Muscle layer of colon (tissue), 2 donors: ENCODE measurements around the gene NFYB.
"Not testable (repeated sequence)": the region's sequence is repeated elsewhere in the genome, so short reads cannot be mapped to it uniquely, and the experiment has no call there.

Experiments
- H3K27ac ChIP-seq: one replicate; pipeline ENCODE4 v1.7.0; 2013; ENCODE audit warnings: low read depth, mild to moderate bottlenecking, low read length, moderate library complexity
- H3K27me3 ChIP-seq, 2 donors: one replicate each; pipeline ENCODE4 v1.7.0; 2013; ENCODE audit warnings: low read length in 2 of 2, mild to moderate bottlenecking in 2 of 2; ENCODE audit not compliant: insufficient read depth in 2 of 2, control insufficient read depth in 1 of 2
- H3K36me3 ChIP-seq: one replicate; pipeline ENCODE4 v1.7.0; 2013; ENCODE audit warnings: mild to moderate bottlenecking, low read length; ENCODE audit not compliant: insufficient read depth
- H3K4me1 ChIP-seq: one replicate; pipeline ENCODE4 v1.7.0; 2013; ENCODE audit warnings: mild to moderate bottlenecking, low read length; ENCODE audit not compliant: insufficient read depth
- H3K4me3 ChIP-seq, 2 donors: one replicate each; pipeline ENCODE4 v1.7.0; 2013; ENCODE audit warnings: low read length in 2 of 2, low read depth in 1 of 2, mild to moderate bottlenecking in 1 of 2, moderate library complexity in 1 of 2
- H3K9ac ChIP-seq: one replicate; pipeline ENCODE4 v1.7.0; 2013; ENCODE audit warnings: low read length
- H3K9me3 ChIP-seq: one replicate; pipeline ENCODE4 v1.7.0; 2013; ENCODE audit warnings: mild to moderate bottlenecking, low read length
- donor health status: abdominal sarcoma.
- donor health status: Adenocarcinoma of cecum.

Gene NFYB

GRCh38 chr12:104133866-104134265, 4.1 kb downstream of the NFYB start:
- Histone ChIP-seq H3K9me3 (no peaks in the 10 kb centered on the region), H3K27ac (no peak overlapping the region), H3K27me3 (no peaks in the 10 kb centered on the region), H3K36me3 (peaks cover 20% of the 10 kb centered on the region), H3K9ac (peak overlapping the region; percentile 11), H3K4me3 (no peak overlapping the region), H3K4me1 (peaks cover 54% of the 10 kb centered on the region)

GRCh38 chr12:104133321-104133720, 4.7 kb downstream of the NFYB start:
- Histone ChIP-seq H3K27ac (no peak overlapping the region), H3K27me3 (no peaks in the 10 kb centered on the region), H3K4me1 (peaks cover 49% of the 10 kb centered on the region), H3K4me3 (no peak overlapping the region), H3K36me3 (peaks cover 23% of the 10 kb centered on the region), H3K9me3 (no peaks in the 10 kb centered on the region), H3K9ac (peak overlapping the region; percentile 11)

- Histone ChIP-seq H3K4me3 (no peak overlapping the region), H3K27me3 (no peaks in the 10 kb centered on the region), H3K9me3 (no peaks in the 10 kb centered on the region), H3K9ac (no peak overlapping the region), H3K36me3 (peaks cover 30% of the 10 kb centered on the region), H3K4me1 (peaks cover 49% of the 10 kb centered on the region), H3K27ac (no peak overlapping the region)
These were observed 5.6 kb downstream of the NFYB start for GRCh38 chr12:104132351-104132956.

GRCh38 chr12:104131609-104132008, 6.4 kb downstream of the NFYB start:
- Histone ChIP-seq H3K27ac (no peak overlapping the region), H3K4me1 (peaks cover 44% of the 10 kb centered on the region), H3K36me3 (peaks cover 30% of the 10 kb centered on the region), H3K9me3 (no peaks in the 10 kb centered on the region), H3K27me3 (no peaks in the 10 kb centered on the region), H3K4me3 (no peak overlapping the region), H3K9ac (no peak overlapping the region)

GRCh38 chr12:104130760-104131159, 7.2 kb downstream of the NFYB start:
- H3K4me1 ChIP-seq = peaks cover 36% of the 10 kb centered on the region
- no peaks in the 10 kb centered on the region for H3K9me3 ChIP-seq
- H3K4me3 ChIP-seq = no peak overlapping the region
- H3K27me3 ChIP-seq = no peaks in the 10 kb centered on the region
- H3K9ac ChIP-seq = no peak overlapping the region
- H3K27ac ChIP-seq = no peak overlapping the region
- H3K36me3 ChIP-seq = peaks cover 36% of the 10 kb centered on the region

GRCh38 chr12:104126548-104126947, 11.5 kb downstream of the NFYB start:
- H3K9me3 ChIP-seq = no peaks in the 10 kb centered on the region
- H3K9ac ChIP-seq = no peak overlapping the region
- no peak overlapping the region for H3K4me3 ChIP-seq
- H3K4me1 ChIP-seq = peaks cover 14% of the 10 kb centered on the region
- no peaks in the 10 kb centered on the region for H3K27me3 ChIP-seq
- H3K27ac ChIP-seq = no peak overlapping the region
- H3K36me3 ChIP-seq = peaks cover 43% of the 10 kb centered on the region

GRCh38 chr12:104122298-104122697, 15.7 kb downstream of the NFYB start:
- H3K27ac ChIP-seq = no peak overlapping the region
- H3K9me3 ChIP-seq = no peaks in the 10 kb centered on the region
- H3K4me3 ChIP-seq = no peak overlapping the region
- no peaks in the 10 kb centered on the region for H3K27me3 ChIP-seq
- H3K4me1 ChIP-seq = no peaks in the 10 kb centered on the region
- H3K36me3 ChIP-seq = peaks cover 33% of the 10 kb centered on the region
- H3K9ac ChIP-seq = no peak overlapping the region

GRCh38 chr12:104121001-104121400, 17.0 kb downstream of the NFYB start:
- H3K36me3 ChIP-seq = peaks cover 33% of the 10 kb centered on the region
- H3K27me3 ChIP-seq = no peaks in the 10 kb centered on the region
- H3K9ac ChIP-seq = no peak overlapping the region
- H3K27ac ChIP-seq = no peak overlapping the region
- no peaks in the 10 kb centered on the region for H3K4me1 ChIP-seq
- no peak overlapping the region for H3K4me3 ChIP-seq
- H3K9me3 ChIP-seq = no peaks in the 10 kb centered on the region

- H3K27ac ChIP-seq = no peak overlapping the region
These were observed 22.4 kb downstream of the NFYB start for GRCh38 chr12:104115587-104115975.

GRCh38 chr12:104114834-104115586, 23.0 kb downstream of the NFYB start:
- H3K4me1 ChIP-seq, H3K27ac ChIP-seq, H3K36me3 ChIP-seq, H3K4me3 ChIP-seq, H3K27me3 ChIP-seq, H3K9ac ChIP-seq, H3K9me3 ChIP-seq: not testable (repeated sequence)

More at GRCh38 chr12:104115587-104115975, 22.4 kb downstream of the NFYB start:
- Histone ChIP-seq H3K9me3 (no peaks in the 10 kb centered on the region), H3K27me3 (no peaks in the 10 kb centered on the region), H3K9ac (no peak overlapping the region), H3K36me3 (peaks cover 11% of the 10 kb centered on the region), H3K4me3 (no peak overlapping the region), H3K4me1 (no peaks in the 10 kb centered on the region)

- Histone ChIP-seq H3K27me3 (no peaks in the 10 kb centered on the region), H3K9ac (no peak overlapping the region), H3K36me3 (peaks cover 5% of the 10 kb centered on the region), H3K9me3 (no peaks in the 10 kb centered on the region), H3K4me3 (no peak overlapping the region), H3K4me1 (peaks cover 9% of the 10 kb centered on the region), H3K27ac (no peak overlapping the region)
These were observed 28.4 kb downstream of the NFYB start for GRCh38 chr12:104109446-104110271.
